GM18858 (cell line): ENCODE data around the gene DNM1L.
A peak's percentile ranks its signal among the peaks of the same experiment; 100 is the strongest.

Experiments
- ATAC-seq: cut with Tn5 transposase; IDR thresholded peaks from one replicate; pipeline ENCODE4 v1.9.1; 2021; ENCODE audit not compliant: unreplicated experiment

The DNM1L gene

GRCh38 chr12:32679091-32679919 lies at the start of gene DNM1L:
DNM1L (plus strand) TSS chr12:32679301; CDS start chr12:32679364, 63 bp downstream.
- peak; percentile 95 for ATAC-seq

DNA sequence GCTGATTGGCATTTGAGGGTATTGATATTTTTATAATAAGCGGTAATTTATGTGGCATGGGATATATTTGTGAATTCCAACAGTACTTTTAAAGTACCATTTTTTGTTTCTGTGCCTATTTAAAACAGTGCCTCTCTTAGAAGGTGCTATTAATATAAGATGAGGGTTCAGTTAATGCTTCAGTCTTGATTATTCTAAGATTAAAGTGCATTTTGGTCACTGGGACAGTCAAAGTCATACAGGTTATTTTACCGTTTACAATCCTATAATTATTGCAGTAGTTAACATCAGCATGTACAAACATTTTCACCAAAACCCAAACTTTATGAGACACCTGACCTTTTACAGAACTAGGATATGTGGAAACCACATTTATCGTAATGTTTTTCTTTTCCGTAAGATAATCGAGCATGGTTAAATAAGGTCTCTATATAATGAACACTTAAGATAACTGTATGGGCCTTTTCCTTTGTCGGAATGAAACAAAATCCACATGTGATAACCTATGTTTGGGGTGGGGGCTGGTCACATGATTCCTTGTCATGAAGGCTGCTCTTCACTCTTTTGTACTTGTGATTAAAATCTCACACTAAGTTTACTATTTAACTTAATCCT lies 37.7 kb upstream of the DNM1L start:
- ATAC-seq = no peak

GRCh38 chr12:32644431-32644830 lies 34.7 kb upstream of the DNM1L start:
- no peak for ATAC-seq

DNA sequence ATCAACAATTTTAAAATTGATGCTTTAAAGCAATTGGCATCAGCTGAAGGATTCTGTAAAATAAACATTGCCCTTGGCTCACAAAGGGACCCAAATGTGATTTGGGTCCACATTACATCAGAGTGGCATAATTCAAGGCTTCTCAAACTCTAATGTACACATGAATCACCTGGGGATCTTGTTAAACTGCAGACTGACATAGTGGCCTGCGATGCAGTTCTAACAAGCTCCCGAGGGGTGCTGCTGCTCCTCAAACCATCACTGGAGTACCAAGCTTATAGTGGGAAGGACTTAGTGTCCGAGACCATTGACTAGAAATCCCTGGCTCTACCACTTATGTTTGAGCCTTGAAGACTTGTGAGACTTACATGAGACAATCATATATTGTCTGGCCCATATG lies 31.8 kb upstream of the DNM1L start:
- no peak for ATAC-seq

DNA sequence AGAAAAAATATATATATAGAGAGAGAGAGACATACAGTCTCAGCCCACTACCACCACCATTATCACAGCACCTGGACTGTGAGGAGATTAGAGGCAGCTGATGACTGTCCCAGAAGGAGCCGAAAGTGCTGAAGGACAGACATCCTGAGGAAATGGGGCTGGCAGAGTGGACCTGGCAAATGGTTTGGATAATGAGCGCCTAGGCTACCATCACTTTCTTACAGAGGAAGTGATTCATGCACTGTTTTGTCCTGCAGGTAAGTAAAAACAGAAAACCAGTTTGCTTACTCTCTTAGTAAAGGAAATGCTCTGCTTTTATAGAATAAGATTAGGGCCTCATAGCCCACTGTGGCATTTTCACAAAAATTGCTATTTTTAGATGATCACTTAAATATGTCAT lies 28.6 kb upstream of the DNM1L start:
- ATAC-seq = no peak

DNA sequence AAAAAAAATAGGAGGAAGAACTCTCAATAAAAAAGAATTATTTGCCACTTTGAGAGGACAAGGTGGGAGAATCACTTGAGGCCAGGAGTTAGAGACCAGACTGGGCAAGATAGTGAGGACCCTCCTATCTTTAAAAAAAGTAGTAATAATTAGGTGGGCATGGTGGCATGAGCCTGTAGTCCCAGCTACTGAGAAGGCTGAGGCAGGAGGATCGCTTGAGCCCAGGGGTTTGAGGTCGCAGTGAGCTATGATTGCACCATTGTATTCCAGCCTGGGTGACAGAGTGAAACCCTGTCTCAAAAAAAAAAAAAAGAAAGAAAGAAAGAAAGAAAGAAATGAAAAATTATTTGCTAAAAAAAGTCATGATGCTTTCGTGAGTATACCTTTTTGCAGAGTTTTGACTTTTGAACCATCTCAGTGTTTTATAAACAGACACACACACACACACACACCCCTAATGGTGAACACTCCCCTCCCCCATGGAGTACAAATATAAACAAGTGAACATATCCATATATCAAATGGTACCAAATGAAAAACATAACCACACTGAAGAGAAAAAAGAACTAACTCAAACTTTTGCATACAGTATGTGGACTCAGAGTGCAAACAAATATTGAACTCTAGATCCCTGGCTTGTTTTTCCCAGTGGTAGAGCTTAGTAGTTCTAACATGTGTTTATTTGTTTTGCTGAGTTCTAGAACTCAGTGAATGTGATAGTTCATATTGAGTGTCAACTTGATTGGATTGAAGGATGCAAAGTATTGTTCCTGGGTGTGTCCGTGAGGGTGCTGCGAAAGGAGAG lies 27.7 kb upstream of the DNM1L start:
- ATAC-seq = no peak

GRCh38 chr12:32651956-32652210 lies 27.2 kb upstream of the DNM1L start:
- ATAC-seq = no peak

DNA sequence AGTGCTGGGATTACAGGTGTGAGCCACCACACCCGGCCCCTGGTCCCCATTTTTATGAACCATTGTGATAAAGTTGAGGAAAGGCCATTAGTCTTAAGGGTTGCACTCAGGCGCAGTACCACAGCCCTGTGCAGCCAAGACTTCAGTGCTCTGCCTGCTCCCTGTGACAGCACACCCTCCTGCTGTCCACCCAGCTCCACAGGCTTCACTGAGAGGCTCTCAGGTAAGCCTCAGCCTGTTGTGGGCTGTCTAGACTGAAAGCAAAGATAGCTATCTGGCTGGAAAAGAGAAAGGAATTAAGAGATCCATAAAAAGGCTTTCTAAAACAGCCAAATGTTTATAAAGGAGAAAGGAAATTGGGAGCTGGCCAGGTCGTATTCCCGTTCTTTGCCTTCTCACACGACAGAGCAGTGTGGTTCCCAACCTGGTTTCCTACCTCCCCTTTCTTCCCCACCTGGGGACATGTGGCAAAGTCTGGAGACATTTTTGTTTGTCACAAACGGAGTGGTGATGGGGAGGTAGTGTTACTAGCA lies 19.1 kb upstream of the DNM1L start:
- ATAC-seq = no peak

GRCh38 chr12:32661706-32662105 lies 17.4 kb upstream of the DNM1L start:
- ATAC-seq = no peak

DNA sequence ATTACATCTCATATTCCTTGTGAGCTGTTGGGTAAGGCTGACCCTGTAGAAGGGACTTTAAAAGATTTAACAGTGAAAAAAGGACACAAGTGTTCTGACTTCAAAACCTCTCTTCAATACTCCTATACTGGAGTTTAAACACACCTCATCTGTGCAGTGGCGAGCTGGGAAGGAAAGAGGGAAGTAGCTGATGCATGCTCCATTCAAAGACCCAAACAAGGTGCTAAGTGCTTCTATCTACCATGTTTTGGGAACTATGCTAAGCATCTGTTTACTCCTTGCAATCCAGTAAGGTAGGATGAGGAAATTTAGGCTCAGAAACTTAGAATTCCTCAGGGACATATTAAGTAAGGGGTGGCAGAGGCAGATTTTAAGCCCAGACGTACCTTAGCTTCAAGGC lies 16.4 kb upstream of the DNM1L start:
- ATAC-seq = no peak

- ATAC-seq = no peak
These were observed 13.1 kb upstream of the DNM1L start for GRCh38 chr12:32666018-32666417.

DNA sequence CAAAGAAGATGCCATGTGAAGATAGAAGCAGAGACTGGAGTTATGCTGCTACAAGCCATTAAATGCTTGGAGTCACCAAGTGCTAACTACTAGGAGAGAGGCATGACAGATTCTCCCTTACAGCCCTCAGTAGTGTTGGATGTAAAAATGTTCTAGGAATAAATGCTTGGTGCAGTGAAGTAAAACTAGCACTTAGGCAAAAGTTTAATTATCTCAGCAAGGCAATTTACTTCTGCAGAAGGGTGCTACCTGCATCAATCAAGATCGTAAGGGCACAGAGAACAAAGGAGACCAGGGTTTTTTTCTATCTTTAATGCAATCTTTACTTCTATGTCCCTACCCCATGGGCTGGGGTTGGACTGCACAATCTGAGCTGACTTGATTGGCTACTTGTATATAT lies 9.5 kb upstream of the DNM1L start:
- no peak for ATAC-seq

DNA sequence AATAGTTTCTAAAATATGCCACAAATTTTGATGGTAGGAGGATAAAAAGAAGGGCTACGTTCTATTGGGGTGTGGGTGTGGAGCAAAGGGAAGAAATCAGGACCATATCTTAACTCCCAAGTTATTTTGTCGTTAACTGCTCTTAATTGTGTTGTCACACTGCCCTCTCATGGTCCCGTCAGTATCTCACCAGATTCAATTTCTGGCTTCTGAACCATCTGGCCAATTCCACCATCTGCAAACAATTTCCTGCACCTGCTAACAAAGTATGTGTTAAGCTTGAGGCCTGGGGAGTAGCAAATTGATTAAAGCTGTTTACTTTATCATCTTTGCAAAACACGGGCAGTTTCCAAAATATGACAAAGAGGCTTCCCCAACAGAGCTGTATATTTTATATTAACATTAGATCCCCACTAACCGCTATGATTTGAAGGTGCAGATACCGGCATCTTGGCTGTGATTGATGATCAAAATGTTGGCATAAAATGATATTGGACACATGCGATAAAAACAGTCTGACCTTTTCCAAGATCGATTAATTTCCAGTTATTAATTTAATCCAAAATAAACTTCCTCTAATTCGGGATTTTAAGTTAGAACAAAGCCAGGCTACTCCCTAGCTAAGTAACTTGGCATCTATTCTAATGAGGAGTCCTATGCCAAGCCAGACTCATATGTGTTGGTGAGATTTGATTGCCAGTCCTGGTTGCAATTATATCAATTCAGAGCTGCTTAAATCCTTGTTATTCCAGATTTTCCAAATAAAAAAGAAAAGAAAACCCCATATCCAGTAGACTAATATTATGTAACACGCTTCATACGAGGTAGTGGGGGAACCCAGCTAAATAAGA lies 6.9 kb upstream of the DNM1L start:
- no peak for ATAC-seq

- no peak for ATAC-seq
These were observed 778 bp downstream of the DNM1L start for GRCh38 chr12:32679920-32680237.

- ATAC-seq = no peak
These were observed 1.7 kb downstream of the DNM1L start for GRCh38 chr12:32680787-32681186.

DNA sequence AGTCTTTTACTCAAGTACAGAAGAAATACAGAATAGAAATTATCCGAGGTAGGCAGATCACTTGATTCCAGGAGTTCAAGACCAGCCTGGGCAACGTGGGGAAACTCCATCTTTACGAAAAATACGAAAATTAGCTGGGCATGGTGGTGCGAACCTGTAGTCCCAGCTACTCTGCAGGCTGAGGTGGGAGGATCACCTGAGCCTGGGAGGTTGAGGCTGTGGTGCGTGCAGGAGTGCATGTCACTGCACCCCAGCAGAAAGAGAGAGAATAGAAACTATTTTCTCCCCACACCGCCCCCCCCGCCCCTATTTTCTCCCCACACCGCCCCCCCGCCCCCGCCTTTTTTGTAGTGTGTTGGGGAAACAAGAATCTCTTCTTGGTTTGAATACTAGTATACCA lies 2.2 kb downstream of the DNM1L start:
- no peak for ATAC-seq

- ATAC-seq = no peak
These were observed 7.2 kb downstream of the DNM1L start for GRCh38 chr12:32686340-32686739.

- no peak for ATAC-seq
These were observed 9.7 kb downstream of the DNM1L start for GRCh38 chr12:32688786-32689185.

DNA sequence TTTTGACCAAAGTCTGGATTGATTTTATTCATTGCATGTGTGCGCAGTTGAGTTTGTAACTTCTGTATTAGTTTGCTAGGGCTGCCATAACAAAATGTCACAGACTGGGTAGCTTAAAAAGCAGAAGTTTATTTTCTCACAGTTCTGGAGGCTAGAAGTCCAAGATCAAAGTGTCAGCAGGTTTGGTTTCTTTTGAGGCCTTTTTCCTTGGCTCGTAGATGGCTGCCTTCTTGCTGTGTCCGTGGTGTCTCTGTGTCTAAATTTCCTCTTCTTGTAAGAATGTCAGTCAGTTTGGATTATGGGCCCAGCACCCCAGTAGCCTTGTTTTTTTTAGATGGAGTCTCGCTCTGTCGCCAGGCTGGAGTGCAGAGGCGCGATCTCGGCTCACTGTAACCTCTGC lies 11.8 kb downstream of the DNM1L start:
- no peak for ATAC-seq

GRCh38 chr12:32692358-32692757 lies 13.3 kb downstream of the DNM1L start:
- ATAC-seq = no peak

DNA sequence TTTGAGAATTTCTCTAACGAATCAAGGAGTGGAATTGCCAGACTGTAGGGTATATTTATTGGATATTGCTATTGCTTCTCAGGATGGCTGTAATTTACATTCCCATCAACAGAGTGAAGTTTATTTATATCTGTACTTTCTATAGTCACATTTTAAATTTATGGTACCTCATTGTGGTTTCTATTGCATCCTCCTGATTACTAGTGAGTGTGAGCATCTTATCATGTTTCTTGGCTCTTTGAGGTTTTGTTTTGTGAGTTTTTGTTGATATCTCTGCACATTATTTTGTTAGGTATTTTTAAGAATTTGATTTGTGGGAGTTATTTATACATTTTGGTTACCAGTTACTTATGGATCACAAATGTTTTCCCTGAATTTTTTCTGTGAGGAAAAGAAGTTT lies 13.9 kb downstream of the DNM1L start:
- ATAC-seq = no peak
